GM18867 (cell line): Measurements from ENCODE around the gene KCNB1.

Source experiments
- ATAC-seq: cut with Tn5 transposase; IDR thresholded peaks from one replicate; pipeline ENCODE4 v1.9.1; 2021; ENCODE audit warnings: mild to moderate bottlenecking, moderate library complexity; ENCODE audit not compliant: unreplicated experiment

Gene KCNB1

DNA sequence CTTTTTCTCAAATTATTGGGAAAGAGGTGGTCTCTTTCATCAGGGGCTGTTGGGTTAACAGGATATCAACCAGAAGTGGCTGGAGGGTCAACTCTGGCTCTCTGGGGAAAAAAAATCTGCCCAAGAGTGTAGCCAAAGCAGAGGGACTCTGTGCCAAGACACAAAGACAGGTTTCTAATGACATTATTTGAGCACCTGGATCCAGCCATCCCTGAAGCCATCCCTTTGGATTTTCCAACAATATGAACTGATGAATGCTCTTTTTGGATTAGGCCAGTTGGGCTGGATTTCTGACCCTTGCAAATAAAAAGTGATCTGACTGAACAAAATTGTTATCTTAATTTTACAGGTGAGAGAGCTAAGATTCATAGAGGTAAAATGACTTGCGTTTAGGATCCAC is 88.7 kb downstream of the KCNB1 start:
- ATAC-seq, result no peak

DNA sequence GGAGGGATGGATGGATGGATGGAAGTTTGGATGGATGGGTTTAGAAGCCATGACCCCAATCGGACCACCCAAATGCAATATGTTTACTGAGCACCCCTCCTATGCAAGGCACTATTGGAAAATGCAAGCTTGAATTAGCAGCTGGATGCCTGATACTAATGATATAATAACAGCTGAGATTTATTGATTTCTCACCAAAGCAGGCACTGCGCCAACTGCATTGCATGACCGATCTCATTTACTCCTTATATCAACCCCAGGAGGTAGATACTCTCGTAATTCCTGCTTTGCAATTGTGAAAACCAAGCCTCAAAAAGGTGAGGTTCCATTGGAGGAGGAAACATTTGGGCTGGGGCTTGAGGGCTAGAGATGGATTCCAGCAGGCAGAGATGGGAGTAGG is 89.7 kb downstream of the KCNB1 start:
- ATAC-seq, result no peak

DNA sequence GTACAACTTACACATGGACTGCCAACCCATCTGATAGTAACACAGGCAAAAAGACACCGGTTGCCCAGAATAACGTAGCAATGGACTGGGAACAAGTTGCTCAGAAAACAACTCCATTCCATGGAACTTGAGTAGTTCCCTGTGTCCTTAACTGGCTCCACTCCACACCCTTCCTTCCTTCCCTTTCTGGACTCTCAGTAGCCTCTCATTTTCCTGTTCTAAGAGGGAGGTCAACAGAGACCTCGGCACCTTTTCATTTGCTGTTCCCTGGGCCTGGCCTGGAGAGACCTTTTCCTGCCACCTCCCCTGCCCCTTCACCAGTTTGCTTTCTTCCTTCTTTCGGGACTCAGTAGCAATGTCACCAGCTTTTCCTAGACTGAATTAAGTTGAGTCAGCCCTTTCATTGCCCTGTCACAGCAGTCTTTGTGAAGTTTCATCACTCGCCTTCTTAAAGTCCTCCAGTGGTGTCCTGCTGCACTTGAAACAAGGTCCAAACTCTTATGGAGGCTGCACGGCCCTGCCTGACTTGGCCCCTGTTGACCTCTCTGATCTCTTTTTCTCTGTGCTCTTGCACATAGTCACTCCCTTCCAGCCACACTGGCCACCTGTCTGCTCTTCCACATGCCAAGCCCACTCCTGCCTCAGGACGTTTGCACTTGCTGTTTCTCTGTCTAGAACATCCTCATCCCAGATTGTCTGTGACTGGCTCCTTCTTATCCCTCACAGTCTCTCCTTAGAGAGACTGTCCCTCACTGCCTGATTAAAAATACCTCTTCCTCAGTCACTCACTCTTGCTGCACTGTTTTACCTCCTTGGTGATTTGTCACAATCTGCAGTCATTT is 90.8 kb downstream of the KCNB1 start:
- no peak for ATAC-seq

DNA sequence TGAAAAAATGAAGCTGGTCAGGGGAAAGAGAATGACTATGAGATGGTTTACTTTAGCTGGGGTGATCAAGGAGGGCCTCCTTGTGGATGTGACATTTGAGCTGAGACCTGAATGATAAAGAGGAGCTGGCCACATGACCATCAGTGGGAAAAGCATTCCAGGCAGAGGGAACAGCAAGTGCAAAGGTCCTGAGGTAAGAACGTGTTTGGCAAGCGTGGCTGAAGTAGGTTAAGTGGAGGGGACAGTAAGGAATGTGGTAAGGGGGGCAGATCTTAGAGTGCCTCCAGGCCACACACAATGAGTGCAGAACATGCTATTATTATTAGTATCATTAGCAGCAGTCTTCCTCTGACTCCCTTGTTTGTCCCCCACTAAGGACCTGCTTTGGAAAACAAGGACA is 92.6 kb downstream of the KCNB1 start:
- no peak for ATAC-seq

DNA sequence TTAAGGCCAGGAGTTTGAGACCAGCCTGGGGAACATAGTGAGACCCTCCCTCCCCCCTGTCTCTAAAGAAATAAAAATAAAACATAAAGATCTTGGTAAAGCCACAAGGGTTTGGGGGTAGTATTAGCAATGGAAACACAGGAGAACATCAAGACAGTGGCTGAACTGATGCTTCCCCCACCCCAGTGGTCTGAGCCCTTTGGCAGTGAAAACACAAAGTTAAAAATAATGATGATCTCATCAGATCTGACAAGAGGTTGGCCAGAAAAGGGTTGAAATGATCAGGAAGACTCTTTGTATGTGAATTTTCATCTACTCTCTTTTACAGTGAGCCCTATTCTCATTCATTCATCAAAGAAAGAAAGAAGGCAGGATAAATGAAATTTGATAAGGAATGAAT is 93.7 kb downstream of the KCNB1 start:
- no peak for ATAC-seq

DNA sequence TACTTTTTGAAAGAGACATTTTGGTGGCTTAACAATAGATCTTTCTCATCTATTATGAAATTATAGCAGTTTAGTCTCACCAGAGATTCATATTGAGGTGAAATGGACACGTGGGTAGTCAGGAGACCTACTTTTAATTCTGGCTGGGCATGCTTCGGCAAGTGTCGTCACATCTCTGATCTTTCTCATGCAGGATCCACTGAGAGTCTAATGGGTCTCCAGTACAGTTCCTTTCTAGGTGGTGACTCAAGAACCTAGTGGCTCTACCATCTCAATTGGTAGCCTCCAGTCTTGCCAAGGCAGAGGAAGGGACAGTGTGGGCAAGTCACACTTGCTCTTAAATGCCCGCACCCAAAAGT is 94.9 kb downstream of the KCNB1 start:
- ATAC-seq, result no peak

DNA sequence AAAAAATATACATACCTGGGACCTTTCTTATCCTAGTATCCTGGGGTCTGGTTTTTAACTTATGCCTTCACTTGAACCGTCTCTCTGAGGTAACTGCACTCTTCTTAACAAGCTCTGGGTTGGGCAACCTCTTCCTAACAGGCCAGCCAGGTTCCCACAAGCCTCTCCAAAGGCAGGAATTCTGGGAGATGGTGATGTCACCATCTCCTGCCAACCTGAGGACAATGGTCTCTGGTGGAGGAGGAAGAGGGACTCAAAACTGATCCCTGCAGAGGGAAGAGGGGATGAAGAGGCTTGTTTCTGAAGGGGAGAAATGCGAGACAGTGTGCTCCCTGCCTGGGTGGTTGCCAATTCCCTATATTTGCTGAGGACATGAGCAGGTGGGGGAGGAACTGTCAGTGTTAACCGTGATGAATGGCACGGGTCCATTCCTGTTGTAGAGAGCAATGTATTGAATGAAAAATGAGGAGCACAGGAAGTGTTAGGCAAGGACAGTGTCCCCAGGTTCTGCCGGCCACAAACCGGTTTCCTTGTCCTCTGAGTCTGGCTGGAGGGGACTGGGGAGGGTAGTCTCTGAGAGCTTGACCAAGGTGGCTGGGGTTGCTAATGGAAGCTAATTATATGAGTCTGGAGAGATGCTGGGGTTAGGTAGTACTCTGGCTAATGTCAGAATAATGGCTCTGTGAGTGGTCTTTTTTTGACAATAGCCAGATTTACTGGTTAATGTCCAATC is 95.5 kb downstream of the KCNB1 start:
- no peak for ATAC-seq

DNA sequence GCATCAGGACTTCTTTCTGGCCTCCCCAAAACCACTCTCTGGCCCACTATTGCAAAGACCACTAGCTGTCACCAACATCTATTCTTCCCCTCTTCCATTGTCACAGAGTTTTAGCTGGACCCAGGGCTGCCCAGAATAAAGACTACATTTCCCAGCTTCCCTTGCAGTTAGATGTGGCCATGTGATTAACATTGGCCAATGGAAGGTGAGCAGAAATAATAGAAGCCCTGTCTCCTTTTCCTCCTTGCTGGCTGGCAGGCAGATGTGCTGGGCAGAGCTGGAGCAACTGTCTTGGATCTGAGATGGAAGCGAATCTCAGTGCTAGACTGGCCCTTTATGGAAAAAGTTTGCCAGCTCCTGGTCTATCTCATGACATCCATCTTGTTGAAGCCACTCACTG is 97.0 kb downstream of the KCNB1 start:
- no peak for ATAC-seq

DNA sequence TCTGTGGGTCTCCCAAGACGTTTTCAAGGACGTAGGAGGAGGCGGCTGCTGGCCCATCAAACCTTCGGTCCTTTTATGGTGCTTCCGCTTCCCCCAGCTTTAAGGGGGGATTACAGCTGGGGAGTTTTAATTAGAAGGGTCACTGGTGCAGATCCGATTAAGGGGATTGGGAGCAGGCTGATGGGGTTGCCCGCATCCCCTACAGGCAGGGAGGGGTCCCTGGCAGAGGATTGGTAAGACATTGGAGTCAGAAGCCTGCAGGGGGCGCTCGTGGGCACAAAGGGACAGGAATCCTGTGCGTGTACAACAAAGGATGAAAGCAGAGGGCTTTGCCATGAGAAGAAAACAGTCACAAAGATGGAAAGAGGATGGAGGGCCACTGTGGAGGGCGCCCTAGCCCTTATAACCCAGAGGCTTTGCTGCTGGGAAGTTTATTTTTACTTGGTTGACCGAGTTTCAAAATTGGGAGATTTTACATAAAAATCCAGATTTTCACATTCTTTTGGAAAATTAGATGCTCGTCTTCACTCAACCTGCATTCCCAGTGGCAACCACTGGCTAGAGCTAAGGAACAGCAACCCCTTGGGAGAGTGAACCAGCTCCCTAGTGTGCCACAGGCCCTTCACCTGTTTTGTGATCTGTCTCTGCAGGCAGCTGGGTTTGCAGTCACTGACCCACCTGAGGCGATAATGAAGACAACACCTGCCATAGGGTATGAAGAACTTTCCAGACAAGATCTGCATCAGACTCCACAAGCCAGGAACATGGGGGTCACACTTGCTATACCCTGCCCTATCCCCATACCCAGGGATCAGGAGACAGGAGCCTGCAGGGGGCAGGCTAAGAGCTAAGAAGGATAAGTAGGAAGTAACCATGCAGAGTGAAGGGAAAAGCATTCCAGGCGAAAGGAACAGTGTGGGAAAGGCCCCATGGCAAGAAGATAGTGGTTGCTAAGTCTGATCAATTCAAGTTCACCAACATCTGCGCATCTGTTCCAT is 97.7 kb downstream of the KCNB1 start:
- ATAC-seq, result no peak

DNA sequence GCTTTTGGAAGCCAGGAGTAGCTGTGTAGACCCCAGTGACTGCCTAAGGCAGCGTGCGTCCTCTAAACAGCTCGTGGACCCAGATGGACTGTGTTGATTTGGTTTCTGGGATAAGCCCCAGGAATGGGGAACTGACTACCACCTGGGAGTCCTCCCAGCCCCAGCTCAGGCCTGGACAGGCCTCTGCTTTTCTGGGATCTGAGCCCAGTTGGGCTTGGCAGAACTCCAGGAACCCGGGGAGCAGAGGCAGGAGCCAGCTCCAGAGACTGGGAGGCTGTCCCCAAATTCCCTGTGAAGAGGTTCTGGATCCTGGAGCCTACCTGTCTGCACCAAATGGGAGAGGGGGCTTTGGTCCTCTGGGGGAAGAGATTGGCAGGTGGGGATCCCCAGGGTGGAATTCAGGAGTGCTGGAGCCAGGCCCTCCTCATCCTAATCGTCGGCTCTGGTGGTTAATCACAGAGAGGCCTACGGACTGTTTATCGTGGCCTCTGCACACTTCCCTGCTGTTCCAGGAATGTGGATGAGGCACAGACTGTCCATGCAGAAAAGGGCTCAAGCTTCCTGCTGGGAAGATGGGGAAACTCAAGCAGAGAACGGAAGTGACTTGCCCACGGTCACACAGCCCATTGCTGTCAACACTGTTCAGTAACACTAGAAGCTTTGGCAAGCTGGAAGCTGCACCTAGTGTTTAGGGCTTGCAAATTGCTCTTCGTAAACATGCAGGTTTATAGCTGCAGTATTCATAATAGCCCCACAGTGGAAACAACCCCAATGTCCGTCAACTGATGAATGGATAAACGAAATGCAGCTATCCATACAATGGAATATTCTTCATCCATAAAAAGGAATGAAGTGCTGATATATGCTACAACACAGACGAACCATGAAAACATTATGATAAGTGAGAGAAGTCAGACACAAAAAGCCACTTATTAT is 100.6 kb downstream of the KCNB1 start:
- no peak for ATAC-seq

DNA sequence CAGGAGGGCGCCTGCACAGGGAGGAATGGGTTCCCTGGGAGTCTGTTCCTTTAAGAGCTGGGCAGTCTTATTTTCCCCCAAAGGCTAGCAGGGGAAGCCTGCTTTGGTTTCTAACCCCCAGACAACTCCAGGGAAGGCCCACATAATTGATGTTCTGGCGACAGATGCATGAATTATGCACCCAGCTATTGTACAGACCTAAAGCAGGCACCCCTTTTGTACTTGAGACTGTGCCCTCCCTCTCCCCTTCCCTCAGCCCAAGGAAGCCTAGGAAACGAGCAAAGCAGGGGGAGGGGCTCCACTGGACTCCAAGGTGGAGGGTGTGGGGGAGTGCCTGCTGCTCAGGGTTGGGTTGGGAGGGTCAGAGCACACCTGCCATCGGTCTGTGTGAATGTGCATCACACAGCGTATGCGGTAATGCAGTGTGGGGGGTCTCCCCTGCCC is 102.1 kb downstream of the KCNB1 start:
- no peak for ATAC-seq

DNA sequence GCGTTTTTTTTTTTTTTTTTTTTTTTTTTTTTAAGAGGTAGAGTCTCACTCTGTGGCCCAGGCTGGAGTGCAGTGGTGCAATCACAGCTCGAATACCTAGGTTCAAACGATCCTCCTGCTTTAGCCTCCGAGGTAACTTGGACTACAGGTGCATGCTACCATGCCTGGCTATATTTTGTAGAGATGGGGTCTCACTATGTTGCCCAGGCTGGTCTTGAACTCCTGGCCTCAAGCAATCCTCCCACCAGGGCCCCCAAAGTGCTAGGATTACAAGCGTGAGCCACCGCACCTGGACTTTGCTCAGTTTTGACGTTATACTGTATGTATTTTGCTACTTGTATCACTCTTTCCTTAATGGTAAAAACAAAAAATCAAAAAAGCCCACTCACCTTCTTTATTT is 103.1 kb downstream of the KCNB1 start:
- ATAC-seq, result no peak

DNA sequence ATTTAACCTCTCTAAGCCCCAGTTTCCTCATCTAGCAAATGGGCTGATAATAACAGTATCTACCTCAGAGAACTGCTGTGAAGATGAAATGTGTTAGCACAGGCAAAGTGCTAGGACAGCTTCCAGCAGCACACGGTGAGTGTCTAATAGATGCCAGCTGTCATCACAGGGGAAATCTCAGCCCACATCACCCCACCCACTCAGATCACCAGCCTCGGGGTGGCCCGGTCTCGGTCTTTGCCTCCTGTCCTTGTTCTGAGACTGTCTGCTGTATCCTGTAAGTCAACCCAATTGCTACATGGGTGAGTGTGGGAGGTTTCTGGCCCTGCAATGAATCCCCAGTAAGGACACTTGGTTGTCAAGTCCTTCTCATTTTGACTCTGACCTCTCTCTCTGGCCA is 105.1 kb downstream of the KCNB1 start:
- no peak for ATAC-seq

DNA sequence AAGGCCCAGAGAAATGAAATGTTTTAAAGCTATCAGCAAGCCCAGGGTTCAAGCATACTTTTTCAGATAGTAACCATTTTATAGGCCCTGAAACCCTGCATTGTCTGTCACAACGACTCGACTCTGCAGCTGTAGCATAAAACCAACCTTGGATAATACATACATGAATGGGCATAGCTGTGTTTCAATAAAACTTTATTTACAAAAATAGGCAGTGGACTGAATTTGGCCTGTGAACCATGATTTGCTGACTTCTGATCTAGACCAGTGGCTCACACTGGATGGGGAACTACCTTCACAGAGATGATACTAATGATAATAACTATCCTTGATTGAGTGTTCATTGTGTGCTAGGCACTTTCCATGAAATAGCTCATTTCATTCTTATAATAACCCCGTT is 107.3 kb downstream of the KCNB1 start:
- ATAC-seq, result no peak

DNA sequence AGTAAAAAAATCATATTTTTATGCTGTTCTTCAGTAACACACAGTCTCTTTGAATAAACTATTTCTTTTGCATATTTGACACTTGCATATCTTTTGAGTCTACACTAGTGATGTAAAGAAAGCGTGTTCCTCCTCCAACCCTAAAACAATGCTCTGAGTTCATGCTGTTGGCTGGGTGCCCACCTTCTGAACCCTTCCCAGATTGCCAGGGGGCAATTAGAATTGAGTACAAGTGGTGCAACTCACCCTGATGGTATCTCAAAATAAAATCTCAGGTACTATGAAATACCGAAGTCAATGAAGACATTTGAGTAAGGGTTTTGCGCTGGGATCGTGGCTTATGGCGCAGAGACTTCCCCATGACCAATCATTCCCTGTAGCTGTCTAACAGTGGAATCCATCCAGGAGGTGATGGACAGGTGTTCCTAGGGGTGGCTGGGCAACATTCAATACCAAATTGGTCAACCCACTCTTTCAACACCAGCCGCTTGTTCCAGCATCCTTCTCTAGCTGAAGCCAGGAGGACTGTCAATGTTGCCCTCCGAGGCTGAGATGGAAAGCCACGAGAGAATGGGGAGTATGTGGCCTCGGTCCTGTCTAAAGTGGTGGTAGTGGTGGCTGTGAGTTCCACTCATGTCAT is 110.3 kb downstream of the KCNB1 start:
- no peak for ATAC-seq

DNA sequence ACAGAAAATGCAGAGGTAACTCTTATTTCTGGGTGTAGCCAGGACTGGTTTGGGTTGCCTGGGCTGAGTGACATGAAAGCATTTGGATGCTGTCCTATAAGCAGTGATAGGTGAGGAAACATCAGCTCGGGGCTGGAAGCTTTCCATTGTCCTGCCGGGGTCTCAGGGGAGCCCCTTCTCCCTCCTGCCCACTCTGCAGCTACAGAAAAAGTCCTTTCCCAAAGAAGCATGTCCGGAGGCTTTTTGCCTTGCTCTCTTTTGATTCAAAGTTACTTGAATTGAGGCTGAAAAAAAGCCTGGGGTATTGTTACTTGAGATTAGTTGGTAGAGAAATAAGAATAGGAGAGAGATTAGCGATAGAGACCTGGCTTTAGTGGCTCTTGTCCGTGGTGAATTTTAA is 113.9 kb downstream of the KCNB1 start:
- no peak for ATAC-seq

DNA sequence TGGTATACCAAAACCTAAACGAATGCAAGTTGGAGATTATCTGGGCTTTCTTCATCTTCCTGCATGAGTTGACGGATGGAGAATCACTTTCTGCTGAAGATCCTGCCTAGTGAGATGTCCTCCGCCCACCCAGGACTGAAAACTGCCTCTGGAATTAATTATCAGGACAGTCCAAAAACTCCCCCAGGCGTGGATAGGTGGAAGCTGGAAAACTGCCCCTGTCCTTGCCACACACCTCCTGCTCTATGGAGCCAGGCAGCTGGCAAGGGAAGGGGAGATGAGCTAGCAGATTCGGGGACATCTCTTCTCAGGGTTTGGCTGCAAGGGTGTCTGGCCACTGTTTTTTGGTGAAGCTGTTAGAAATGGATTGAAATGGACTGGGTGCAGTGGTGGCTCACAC is 115.4 kb downstream of the KCNB1 start:
- ATAC-seq, result no peak

DNA sequence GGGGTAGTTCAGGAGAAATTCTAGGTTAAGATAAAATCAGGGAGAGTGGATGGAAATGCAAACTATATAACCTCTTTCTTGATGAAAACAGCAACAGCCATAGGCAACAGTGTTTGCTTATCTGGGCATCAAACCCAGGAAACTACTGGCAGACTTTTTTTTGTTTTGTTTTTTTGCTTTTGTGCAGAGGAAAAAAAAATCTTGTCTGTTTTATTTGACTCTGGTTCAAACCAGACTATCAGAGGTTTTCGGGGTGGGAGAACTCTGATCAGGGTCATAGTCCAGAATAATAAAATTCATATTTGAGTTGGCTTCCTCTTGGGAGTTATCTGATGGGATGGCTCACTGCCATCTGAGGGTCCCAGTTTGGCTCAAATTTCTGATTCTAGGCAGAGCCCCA is 115.8 kb downstream of the KCNB1 start:
- ATAC-seq, result no peak

DNA sequence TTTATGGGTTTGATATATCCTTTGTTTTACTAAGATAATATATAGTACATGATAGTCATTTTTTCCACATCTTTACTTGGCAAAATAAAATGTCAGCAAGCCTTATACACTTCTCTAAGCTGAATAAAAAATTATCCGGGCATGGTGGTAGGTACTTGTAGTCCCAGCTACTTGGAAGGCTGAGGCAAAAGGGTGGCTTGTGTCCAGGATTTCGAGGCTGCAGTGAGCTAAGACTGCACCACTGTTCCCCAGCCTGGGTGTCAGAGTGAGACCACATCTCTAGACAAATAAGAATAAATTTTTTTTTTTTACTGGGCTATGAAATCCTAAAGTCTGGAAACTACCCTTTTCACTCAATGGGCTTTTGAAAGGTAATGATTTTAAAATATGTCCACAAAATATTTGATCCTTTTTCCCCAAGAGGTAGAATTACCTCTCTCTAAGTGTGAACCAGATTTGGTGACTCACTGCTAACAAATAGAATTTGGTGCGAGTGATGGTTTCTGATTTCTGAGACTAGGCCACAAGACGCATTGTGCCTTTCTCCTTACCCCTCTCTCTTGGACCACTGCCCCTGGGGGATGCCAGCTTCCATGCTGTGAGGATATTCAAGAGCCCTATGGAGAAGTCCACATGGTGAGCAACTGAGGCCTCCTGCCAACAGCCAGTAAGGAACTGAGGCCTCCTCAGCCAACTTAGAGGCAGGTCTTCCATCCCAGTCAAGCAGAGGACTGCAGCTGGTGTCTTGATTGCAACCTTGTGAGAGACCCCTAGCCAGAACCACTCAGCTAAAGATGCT is 120.4 kb downstream of the KCNB1 start:
- no peak for ATAC-seq
